ENCODE results near the gene SKA2.

SKA2 gene

DNA sequence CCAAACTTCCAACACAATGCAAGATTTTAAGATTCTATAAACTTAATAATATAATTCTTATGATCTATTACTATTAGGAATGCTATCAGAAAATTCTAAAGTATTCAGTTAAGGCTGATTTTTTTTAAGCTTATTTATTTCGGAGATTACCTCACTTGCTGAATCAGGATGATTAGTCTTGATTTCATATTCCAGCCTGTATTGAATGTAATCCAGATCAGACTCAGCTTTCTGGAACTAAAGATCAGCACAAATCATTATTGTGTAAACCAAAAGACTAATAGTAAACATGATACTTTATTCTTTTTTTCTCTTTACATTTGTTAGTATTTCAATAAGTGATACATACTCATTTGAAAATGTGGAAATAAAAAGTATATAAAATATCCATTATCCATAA, 23.9 kb downstream of the SKA2 start:
- Mint-ChIP-seq H3K36me3 (ENCODE audit: low read depth) (peaks cover 34% of the 10 kb centered on the region), H3K4me3 (no peak overlapping the region), H3K27me3 (no peaks in the 10 kb centered on the region), H3K9me3 (no peaks in the 10 kb centered on the region), H3K4me1 (ENCODE audit: low read depth) (peaks cover 12% of the 10 kb centered on the region), H3K27ac (no peak overlapping the region)
- DNase-seq, result no peak

GRCh38 chr17:59129814-59130213, 25.2 kb downstream of the SKA2 start:
- Mint-ChIP-seq H3K9me3 (no peaks in the 10 kb centered on the region), H3K27me3 (no peaks in the 10 kb centered on the region), H3K4me3 (no peak overlapping the region), H3K27ac (no peak overlapping the region), H3K36me3 (ENCODE audit: low read depth) (peaks cover 40% of the 10 kb centered on the region), H3K4me1 (ENCODE audit: low read depth) (peaks cover 12% of the 10 kb centered on the region)
- no peak for DNase-seq

DNA sequence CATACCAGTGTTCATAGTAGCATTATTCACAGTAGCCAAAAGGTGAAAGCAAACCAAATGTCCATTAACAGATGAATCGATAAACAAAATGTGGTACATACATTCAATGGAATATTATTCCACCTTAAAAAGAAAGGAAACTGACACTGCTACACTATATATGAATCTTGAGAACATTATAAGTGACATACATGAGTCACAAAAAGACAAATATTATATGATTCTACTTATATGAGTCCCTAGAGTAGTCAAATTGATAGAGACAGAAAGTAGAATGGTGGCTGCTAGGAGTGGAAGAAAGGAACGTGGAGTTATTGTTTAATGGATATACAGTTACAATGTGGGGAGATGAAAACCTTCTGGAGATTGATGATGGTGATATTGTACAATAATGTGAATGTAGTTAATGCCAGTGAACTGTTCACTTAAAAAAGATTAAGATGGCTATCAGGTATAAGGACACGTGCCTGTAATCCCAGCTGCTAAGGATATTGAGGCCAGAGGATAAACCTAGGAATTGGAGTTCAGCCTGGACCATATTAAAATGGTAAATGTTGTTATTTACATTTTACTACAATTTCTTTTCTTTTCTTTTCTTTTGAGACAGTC, 28.1 kb downstream of the SKA2 start:
- no peak overlapping the region for H3K4me3 Mint-ChIP-seq
- no peak for DNase-seq
- no peaks in the 10 kb centered on the region for H3K27me3 Mint-ChIP-seq
- H3K36me3 Mint-ChIP-seq (ENCODE audit: low read depth), result peaks cover 56% of the 10 kb centered on the region
- peaks cover 10% of the 10 kb centered on the region for H3K4me1 Mint-ChIP-seq (ENCODE audit: low read depth)
- no peaks in the 10 kb centered on the region for H3K9me3 Mint-ChIP-seq
- peak overlapping the region; percentile 16 for H3K27ac Mint-ChIP-seq

DNA sequence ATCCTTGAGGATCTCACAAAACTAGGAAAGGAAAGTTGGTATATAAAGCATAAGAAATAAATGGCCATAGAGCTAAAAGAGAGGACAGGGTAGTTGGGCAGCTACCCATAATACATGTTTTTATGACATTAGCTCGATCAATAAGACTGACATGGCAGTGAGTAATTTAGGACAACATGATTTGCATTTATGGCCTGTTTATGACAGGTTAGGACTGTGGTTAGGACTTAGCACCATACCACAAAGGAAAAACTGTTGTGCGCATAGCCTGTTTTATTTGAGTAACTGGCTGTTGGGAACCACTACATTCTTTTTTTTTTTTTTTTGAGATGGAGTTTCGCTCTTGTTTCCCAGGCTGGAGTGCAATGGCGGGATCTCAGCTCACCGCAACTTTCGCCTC, 30.3 kb downstream of the SKA2 start:
- H3K9me3 Mint-ChIP-seq, result no peaks in the 10 kb centered on the region
- no peak overlapping the region for H3K27ac Mint-ChIP-seq
- H3K27me3 Mint-ChIP-seq, result no peaks in the 10 kb centered on the region
- no peak overlapping the region for H3K4me3 Mint-ChIP-seq
- peaks cover 64% of the 10 kb centered on the region for H3K36me3 Mint-ChIP-seq (ENCODE audit: low read depth)
- no peak for DNase-seq
- H3K4me1 Mint-ChIP-seq (ENCODE audit: low read depth), result peaks cover 9% of the 10 kb centered on the region

GRCh38 chr17:59121901-59122480, 33.0 kb downstream of the SKA2 start:
- Mint-ChIP-seq H3K9me3 (no peaks in the 10 kb centered on the region), H3K27ac (no peak overlapping the region), H3K4me1 (ENCODE audit: low read depth) (peaks cover 7% of the 10 kb centered on the region), H3K4me3 (no peak overlapping the region), H3K36me3 (ENCODE audit: low read depth) (peaks cover 64% of the 10 kb centered on the region), H3K27me3 (no peaks in the 10 kb centered on the region)
- no peak for DNase-seq

DNA sequence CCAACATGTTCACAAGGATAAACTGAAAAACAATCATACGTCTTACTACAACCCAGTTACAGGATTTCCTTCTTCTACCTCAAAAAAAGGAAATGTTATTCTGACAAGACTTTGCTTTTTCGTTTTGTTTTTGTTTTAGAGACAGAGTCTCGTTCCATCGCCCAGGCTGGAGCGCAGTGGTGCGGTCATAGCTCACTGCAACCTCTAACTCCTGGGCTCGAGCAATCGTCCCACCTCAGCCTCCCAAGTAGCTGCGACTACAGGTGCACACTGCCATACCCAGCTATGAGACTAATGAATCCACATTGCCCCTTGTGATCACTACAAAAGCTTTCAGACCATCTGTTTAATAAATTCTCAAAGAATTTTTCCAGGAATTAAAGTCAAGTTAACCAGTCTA, 39.5 kb downstream of the SKA2 start:
- H3K4me3 Mint-ChIP-seq, result no peak overlapping the region
- no peak for DNase-seq
- no peaks in the 10 kb centered on the region for H3K27me3 Mint-ChIP-seq
- H3K27ac Mint-ChIP-seq, result no peak overlapping the region
- H3K4me1 Mint-ChIP-seq (ENCODE audit: low read depth), result peaks cover 4% of the 10 kb centered on the region
- no peaks in the 10 kb centered on the region for H3K9me3 Mint-ChIP-seq
- H3K36me3 Mint-ChIP-seq (ENCODE audit: low read depth), result peaks cover 61% of the 10 kb centered on the region

DNA sequence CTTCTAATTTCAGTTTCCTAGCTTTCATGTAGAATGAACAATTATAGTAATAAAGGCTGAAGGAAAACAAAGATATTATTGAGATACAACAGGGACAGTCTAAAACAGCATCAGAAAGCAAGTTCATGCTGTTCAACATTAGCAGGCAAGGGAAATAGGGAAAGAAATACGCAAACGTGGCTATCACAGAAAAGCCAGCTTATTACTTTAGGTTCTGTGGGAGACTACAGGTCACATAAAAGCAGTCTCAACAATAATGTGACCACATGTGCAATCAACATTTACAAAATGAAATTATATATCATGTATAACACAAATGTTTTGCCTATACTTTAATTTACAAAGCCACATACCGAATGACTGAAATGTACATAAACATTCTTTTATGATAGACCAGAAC, 43.4 kb downstream of the SKA2 start:
- peaks cover 26% of the 10 kb centered on the region for H3K4me1 Mint-ChIP-seq (ENCODE audit: low read depth)
- DNase-seq, result no peak
- peaks cover 60% of the 10 kb centered on the region for H3K36me3 Mint-ChIP-seq (ENCODE audit: low read depth)
- H3K4me3 Mint-ChIP-seq, result no peak overlapping the region
- peak overlapping the region; percentile 19 for H3K27ac Mint-ChIP-seq
- H3K9me3 Mint-ChIP-seq, result no peaks in the 10 kb centered on the region
- H3K27me3 Mint-ChIP-seq, result no peaks in the 10 kb centered on the region

DNA sequence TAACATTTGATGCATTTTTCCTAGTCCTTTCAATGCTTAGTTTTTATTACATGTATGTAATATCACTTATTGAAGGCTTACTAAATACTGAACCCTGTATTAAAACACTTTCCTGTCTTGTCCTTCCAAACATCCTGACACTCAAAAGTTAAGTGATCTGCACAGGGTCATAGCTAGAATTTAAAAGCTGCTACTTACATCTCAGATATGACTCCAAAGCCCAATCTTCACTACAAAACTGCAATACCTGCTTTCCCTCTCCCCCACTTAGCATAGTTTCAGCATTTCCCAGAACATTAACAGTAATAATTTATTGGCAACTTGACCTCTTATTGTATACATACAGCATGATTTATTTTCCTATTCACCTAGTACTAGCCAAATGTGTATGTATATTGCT, 44.0 kb downstream of the SKA2 start:
- H3K27ac Mint-ChIP-seq, result peak overlapping the region; percentile 27
- no peaks in the 10 kb centered on the region for H3K9me3 Mint-ChIP-seq
- H3K4me3 Mint-ChIP-seq, result no peak overlapping the region
- no peaks in the 10 kb centered on the region for H3K27me3 Mint-ChIP-seq
- no peak for DNase-seq
- peaks cover 63% of the 10 kb centered on the region for H3K36me3 Mint-ChIP-seq (ENCODE audit: low read depth)
- H3K4me1 Mint-ChIP-seq (ENCODE audit: low read depth), result peaks cover 26% of the 10 kb centered on the region

DNA sequence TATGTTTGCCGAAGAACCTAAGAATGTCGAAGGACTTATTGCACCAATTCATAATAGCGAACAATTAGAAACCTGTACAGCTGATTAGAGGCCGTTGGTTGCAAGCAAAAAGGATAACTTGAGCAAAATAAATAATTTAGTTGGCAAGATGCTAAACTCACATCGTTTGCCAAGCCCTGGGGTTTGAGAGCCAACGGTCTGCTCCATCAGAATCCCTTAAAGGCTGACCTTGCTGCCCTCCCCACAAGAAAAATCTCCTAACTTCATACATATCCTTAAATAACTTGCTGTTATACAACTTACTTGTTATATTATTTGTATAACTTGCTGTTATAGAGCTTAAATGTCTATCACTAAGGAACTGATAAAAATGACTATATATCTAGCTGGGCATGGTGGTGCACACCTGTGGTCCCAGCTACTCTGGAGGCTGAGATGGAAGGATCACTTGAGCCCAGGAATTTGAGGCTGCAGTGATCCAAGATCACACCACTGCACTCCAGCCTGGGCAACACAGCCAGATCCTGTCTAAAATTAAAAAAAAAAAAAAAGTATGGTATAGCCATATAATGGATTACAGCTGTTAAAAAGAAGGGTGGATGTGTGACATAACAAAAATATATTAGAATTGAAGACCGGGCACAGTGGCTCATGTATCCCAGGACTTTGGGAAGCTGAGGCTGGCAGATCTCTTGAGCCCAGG, 46.4 kb downstream of the SKA2 start:
- Mint-ChIP-seq H3K27me3 (no peaks in the 10 kb centered on the region), H3K4me3 (peak overlapping the region; percentile 98), H3K9me3 (no peaks in the 10 kb centered on the region), H3K36me3 (ENCODE audit: low read depth) (peaks cover 62% of the 10 kb centered on the region), H3K4me1 (ENCODE audit: low read depth) (peaks cover 45% of the 10 kb centered on the region), H3K27ac (no peak overlapping the region)
- no peak for DNase-seq

- peak overlapping the region; percentile 98 for H3K4me3 Mint-ChIP-seq
- H3K27me3 Mint-ChIP-seq, result no peaks in the 10 kb centered on the region
- DNase-seq, result no peak
- H3K36me3 Mint-ChIP-seq (ENCODE audit: low read depth), result peaks cover 73% of the 10 kb centered on the region
- H3K27ac Mint-ChIP-seq, result peak overlapping the region; percentile 96
- no peaks in the 10 kb centered on the region for H3K9me3 Mint-ChIP-seq
- peaks cover 52% of the 10 kb centered on the region for H3K4me1 Mint-ChIP-seq (ENCODE audit: low read depth)
Measured at GRCh38 chr17:59107306-59107670, 47.7 kb downstream of the SKA2 start.

DNA sequence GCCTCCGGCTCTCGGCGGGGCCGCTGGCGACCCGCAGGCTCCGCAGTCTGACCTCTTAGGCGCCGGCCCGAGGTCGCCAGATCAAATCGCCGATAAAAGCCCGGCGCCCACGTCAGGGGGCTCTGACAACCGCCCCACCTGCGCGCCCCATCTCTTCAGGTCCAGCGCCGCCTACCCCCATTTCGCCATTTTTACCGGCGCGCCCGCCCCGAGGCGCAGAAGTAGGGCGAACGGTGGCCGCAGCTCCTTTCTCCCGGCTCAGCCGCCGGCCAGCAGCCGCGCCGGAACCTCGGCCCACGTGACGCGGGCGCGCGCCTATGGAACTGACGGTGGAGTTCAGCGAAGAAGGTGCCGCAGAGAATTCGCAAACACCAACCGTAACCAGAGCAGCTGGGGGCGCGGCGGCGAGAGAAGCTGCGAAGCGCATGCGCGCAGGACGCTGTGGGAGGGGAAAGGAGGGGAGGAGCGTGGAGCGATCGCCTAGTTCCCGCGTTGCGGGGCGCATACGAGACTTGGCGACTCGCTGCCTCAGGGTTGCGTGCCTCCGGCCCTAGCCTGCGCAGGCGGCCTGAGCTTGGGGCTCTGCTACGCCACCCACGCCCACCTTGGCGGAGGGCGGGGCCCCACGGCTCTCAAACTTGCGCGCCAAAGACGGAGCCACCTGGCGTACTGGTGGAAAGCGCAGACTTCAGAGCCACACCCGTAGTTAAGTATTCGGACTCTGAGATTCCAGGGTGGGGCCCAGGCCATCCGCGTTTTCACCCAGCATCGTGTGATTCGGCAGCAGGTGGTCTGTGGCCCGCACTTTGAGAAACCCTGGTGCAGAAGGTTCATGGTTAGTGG, 48.3 kb downstream of the SKA2 start, which contains the start of gene TRIM37:
Gene TRIM37, minus strand, starts transcription at position 418 of the 843 bp plus-strand sequence. CDS start 419 bp downstream, outside the sequence.
- peak within 1 kb of the TSS; percentile 98 for H3K4me3 Mint-ChIP-seq
- peaks cover 55% of the 10 kb centered on the region for H3K4me1 Mint-ChIP-seq (ENCODE audit: low read depth)
- peaks cover 72% of the 10 kb centered on the region for H3K36me3 Mint-ChIP-seq (ENCODE audit: low read depth)
- H3K27ac Mint-ChIP-seq, result peak within 1 kb of the TSS; percentile 96
- H3K9me3 Mint-ChIP-seq, result no peaks in the 10 kb centered on the region
- DNase-seq, result peak; percentile 99
- no peaks in the 10 kb centered on the region for H3K27me3 Mint-ChIP-seq

- Mint-ChIP-seq H3K27ac (peak overlapping the region; percentile 96), H3K27me3 (no peaks in the 10 kb centered on the region), H3K4me1 (ENCODE audit: low read depth) (peaks cover 56% of the 10 kb centered on the region), H3K4me3 (peak overlapping the region; percentile 98), H3K36me3 (ENCODE audit: low read depth) (peaks cover 70% of the 10 kb centered on the region), H3K9me3 (no peaks in the 10 kb centered on the region)
- peak; percentile 78 for DNase-seq
Measured at GRCh38 chr17:59105852-59106462, 49.0 kb downstream of the SKA2 start.

GRCh38 chr17:59101178-59101577, 53.8 kb downstream of the SKA2 start:
- Mint-ChIP-seq H3K36me3 (ENCODE audit: low read depth) (peaks cover 82% of the 10 kb centered on the region), H3K27ac (peak overlapping the region; percentile 38), H3K4me3 (no peak overlapping the region), H3K4me1 (ENCODE audit: low read depth) (peaks cover 57% of the 10 kb centered on the region), H3K9me3 (no peaks in the 10 kb centered on the region), H3K27me3 (no peaks in the 10 kb centered on the region)
- DNase-seq, result no peak

- Mint-ChIP-seq H3K36me3 (ENCODE audit: low read depth) (peaks cover 75% of the 10 kb centered on the region), H3K4me3 (no peak overlapping the region), H3K27ac (no peak overlapping the region), H3K9me3 (no peaks in the 10 kb centered on the region), H3K4me1 (ENCODE audit: low read depth) (peaks cover 45% of the 10 kb centered on the region), H3K27me3 (no peaks in the 10 kb centered on the region)
- no peak for DNase-seq
Measured at GRCh38 chr17:59097876-59098275, 57.1 kb downstream of the SKA2 start.
